Measurements from ENCODE around the gene ADORA1.

The ADORA1 gene

DNA sequence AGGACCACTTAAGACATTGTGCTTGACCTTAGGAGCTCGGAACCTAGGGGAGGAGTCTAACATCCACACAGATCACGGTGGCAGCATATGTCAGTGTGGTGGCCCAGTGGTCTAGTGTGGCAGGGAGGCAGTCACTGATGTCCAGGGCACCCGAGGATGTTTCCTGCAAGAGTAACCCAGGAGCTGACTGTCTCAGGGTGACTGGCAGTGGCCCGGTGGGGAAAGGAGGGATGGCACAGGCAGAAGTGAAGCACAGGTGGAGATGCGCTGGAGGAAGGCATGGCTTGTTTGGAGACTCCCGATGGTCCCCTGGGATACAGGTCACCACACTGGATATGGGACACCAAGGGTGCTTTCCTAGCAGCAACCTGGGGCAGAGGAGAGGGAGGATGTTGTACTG is 85.6 kb downstream of the ADORA1 start:
- ChIA-PET POLR2A (no interaction called here), CTCF (interaction anchor here (0.7 to 13.0 kb wide), 4 partner anchors 95 to 578 kb away, joined by 3 to 293 read pairs (median 6); no protein-coding TSS in a partner anchor)
- Histone ChIP-seq H3K27ac (ENCODE audit: extremely low read depth, low read depth, low read length) (no peak overlapping the region), H3K36me3 (ENCODE audit: control insufficient read depth in 2 of 2, insufficient read depth in 1 of 2, low read length in 2 of 2) (no peaks in the 10 kb centered on the region), H3K9me3 (ENCODE audit: control insufficient read depth, insufficient read depth, low read depth, low read length) (no peaks in the 10 kb centered on the region), H3K4me1 (ENCODE audit: control insufficient read depth, insufficient read depth, low read length) (no peaks in the 10 kb centered on the region), H3K4me3 (ENCODE audit: low read depth, low read length) (no peak overlapping the region)
- TF ChIP-seq, protein P1, sequence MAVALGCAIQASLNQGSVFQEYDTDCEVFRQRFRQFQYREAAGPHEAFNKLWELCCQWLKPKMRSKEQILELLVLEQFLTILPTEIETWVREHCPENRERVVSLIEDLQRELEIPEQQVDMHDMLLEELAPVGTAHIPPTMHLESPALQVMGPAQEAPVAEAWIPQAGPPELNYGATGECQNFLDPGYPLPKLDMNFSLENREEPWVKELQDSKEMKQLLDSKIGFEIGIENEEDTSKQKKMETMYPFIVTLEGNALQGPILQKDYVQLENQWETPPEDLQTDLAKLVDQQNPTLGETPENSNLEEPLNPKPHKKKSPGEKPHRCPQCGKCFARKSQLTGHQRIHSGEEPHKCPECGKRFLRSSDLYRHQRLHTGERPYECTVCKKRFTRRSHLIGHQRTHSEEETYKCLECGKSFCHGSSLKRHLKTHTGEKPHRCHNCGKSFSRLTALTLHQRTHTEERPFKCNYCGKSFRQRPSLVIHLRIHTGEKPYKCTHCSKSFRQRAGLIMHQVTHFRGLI (tag by site-specific recombination; IDR thresholded peaks at IDR 0.05): no peak

DNA sequence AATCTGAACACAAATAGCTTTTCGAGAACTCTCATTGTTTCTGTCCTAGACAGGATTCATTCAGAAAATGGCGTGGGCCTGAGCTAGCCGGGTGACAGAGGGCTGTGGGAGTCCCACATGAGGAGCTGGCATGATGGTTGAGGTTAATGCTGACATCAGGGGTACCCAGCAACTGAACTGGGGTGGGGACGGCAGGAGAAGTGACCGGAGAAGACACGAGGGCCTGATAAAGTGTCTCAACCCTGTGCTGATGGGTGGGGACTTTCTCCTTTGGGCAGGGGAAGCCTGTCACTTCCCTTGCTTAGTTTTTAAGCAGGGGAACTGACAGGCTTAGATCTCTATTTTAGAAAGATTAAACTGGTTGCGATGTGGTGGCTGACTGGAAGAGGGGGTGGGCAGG is 87.3 kb downstream of the ADORA1 start:
- Histone ChIP-seq H3K36me3 (ENCODE audit: control insufficient read depth in 2 of 2, insufficient read depth in 1 of 2, low read length in 2 of 2) (no peaks in the 10 kb centered on the region), H3K9me3 (ENCODE audit: control insufficient read depth, insufficient read depth, low read depth, low read length) (no peaks in the 10 kb centered on the region), H3K4me1 (ENCODE audit: control insufficient read depth, insufficient read depth, low read length) (no peaks in the 10 kb centered on the region), H3K27ac (ENCODE audit: extremely low read depth, low read depth, low read length) (no peak overlapping the region), H3K4me3 (ENCODE audit: low read depth, low read length) (no peak overlapping the region)
- ChIA-PET CTCF (interaction anchor here (0.5 to 13.0 kb wide), 20 partner anchors 9 to 193 kb away, joined by 3 to 293 read pairs (median 6); partner anchors contain the start of gene ADORA1), POLR2A (interaction anchor here (1.0 kb wide), 1 partner anchor 175 kb away, joined by 3 read pairs; no protein-coding TSS in a partner anchor)
- TF ChIP-seq ZNF514 (tag by site-specific recombination; IDR thresholded peaks at IDR 0.05): no peak
- TF ChIP-seq ZNF426 (tag by site-specific recombination; IDR thresholded peaks at IDR 0.05): no peak
- no peak for TF ChIP-seq ZNF114 (tag by site-specific recombination; IDR thresholded peaks at IDR 0.05)
- TF ChIP-seq SP7 (tag by site-specific recombination; IDR thresholded peaks at IDR 0.05): no peak
- TF ChIP-seq ZNF585B (tag by site-specific recombination; IDR thresholded peaks at IDR 0.05): no peak
- TF ChIP-seq, protein P2, sequence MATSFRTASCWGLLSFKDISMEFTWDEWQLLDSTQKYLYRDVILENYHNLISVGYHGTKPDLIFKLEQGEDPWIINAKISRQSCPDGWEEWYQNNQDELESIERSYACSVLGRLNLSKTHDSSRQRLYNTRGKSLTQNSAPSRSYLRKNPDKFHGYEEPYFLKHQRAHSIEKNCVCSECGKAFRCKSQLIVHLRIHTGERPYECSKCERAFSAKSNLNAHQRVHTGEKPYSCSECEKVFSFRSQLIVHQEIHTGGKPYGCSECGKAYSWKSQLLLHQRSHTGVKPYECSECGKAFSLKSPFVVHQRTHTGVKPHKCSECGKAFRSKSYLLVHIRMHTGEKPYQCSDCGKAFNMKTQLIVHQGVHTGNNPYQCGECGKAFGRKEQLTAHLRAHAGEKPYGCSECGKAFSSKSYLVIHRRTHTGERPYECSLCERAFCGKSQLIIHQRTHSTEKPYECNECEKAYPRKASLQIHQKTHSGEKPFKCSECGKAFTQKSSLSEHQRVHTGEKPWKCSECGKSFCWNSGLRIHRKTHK (tag by site-specific recombination; IDR thresholded peaks at IDR 0.05): no peak
- no peak for TF ChIP-seq ZNF777 (tag by site-specific recombination; IDR thresholded peaks at IDR 0.05; ENCODE audit: borderline replicate concordance)
- no peak for TF ChIP-seq ZIC2 (tag by site-specific recombination; IDR thresholded peaks at IDR 0.05)
- TF ChIP-seq ZNF549 (tag by site-specific recombination; IDR thresholded peaks at IDR 0.05): no peak
- TF ChIP-seq ZNF175 (tag by site-specific recombination; IDR thresholded peaks at IDR 0.05): no peak
- no peak for TF ChIP-seq BCL11B (tag by site-specific recombination; IDR thresholded peaks at IDR 0.05; ENCODE audit: low read depth)
- no peak for TF ChIP-seq ZFP69B (tag by site-specific recombination; IDR thresholded peaks at IDR 0.05)
- TF ChIP-seq ZNF274 (IDR thresholded peaks at IDR 0.05; ENCODE audit: low read length): no peak
- no peak for TF ChIP-seq ZNF274 (tag by site-specific recombination; IDR thresholded peaks at IDR 0.05; ENCODE audit: borderline replicate concordance)
- no peak for TF ChIP-seq ZNF624 (tag by site-specific recombination; IDR thresholded peaks at IDR 0.05)
- no peak for TF ChIP-seq ZNF560 (tag by site-specific recombination; IDR thresholded peaks at IDR 0.05; ENCODE audit: borderline replicate concordance)

DNA sequence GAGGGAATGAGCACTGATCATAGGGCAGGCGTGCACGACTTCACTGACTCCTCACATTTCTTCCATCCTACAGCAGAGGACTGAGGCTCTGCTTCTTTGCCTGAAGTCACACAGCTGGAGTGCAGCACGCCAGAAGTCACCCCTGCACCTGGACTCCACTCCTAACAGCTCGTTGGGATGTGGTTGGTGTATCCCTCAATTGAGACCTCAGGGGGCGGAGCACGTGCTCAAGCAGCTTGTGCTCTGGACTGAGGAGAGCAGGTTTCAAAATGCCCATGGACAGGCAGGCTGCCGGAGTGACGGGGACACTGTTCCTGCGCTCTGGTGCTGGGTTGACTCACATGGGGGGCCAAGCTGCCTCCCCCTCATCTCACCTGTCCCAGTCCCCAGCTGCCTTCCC is 88.0 kb downstream of the ADORA1 start:
- no peak for TF ChIP-seq ZNF404 (tag by site-specific recombination; IDR thresholded peaks at IDR 0.05)
- Histone ChIP-seq H3K4me1 (ENCODE audit: control insufficient read depth, insufficient read depth, low read length) (no peaks in the 10 kb centered on the region), H3K27ac (ENCODE audit: extremely low read depth, low read depth, low read length) (no peak overlapping the region), H3K36me3 (ENCODE audit: control insufficient read depth in 2 of 2, insufficient read depth in 1 of 2, low read length in 2 of 2) (no peaks in the 10 kb centered on the region), H3K4me3 (ENCODE audit: low read depth, low read length) (no peak overlapping the region), H3K9me3 (ENCODE audit: control insufficient read depth, insufficient read depth, low read depth, low read length) (no peaks in the 10 kb centered on the region)
- ChIA-PET POLR2A (interaction anchor here (1.0 kb wide), 1 partner anchor 98 kb away, joined by 4 read pairs; no protein-coding TSS in a partner anchor), CTCF (interaction anchor here (0.5 to 13.0 kb wide), 31 partner anchors 10 to 194 kb away, joined by 3 to 293 read pairs (median 5); partner anchors contain the start of genes ADORA1 and MYBPH)

Data from HEK293 (cell line).